Stimulated activated CD4-positive, alpha-beta T cell treated with anti-CD3 and anti-CD28 coated beads, TNF-alpha, amount 100 ng/mL, for 4 hours (primary cell): ENCODE results near the gene BAMBI.

ENCODE experiments used
- DNase-seq, 3 experiments: peaks; one replicate each; pipeline ENCODE4 v3.0.0-alpha.2; 2020; ENCODE audit warnings: low read depth in 3 of 3

BAMBI gene

DNA sequence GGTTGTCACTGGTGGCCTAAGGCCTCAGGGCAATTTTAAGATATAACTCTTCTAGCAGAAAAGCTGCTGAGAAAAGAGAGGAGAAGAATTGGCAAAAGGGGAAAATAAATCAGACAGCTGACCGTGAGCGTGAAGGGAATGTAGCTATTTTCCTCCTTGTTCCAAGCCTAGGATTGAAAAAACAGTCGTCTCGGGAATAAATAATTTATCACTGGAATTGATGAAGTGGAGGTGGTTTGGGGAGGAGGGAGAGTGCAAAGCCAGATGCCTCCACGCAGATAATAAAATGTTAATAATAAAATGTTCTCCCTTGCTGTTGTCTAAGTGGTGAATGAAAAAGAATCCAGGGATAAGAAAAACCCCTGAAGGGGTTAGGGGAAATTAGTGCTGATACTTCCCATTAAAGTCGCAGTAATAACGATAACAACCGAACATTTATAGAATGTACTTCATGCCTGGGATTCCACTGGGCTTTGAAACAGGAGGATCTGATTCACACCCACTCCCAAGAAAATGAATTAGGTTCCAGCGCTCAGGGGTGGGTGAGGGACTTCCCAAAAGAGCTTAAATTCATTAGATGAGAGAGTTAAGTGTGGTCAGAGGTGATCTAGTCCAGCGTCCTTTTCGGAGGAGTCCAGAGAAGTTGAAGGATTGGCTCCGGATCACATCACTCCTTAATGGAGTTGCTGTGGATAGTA, 27.3 kb downstream of the BAMBI start:
- no peak for DNase-seq

DNA sequence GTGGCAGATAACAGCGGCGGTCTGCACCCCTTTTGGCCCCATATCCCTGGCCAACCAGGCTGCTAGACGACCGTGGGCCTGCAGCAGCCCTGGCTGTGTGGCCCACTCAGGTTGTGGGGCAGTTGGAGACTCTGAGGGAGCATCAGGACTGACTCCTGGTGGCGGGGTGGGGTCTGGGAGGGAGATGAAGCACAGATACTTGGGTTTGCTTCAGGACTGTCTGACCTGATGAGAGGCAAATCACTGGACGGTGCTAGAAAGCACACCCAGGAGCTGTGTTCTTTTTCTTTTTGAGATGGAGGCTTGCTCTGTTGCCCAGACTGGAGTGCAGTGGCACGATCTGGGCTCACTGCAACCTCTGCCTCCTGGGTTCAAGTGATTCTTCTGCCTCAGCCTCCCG, 28.2 kb downstream of the BAMBI start:
- no peak for DNase-seq

DNA sequence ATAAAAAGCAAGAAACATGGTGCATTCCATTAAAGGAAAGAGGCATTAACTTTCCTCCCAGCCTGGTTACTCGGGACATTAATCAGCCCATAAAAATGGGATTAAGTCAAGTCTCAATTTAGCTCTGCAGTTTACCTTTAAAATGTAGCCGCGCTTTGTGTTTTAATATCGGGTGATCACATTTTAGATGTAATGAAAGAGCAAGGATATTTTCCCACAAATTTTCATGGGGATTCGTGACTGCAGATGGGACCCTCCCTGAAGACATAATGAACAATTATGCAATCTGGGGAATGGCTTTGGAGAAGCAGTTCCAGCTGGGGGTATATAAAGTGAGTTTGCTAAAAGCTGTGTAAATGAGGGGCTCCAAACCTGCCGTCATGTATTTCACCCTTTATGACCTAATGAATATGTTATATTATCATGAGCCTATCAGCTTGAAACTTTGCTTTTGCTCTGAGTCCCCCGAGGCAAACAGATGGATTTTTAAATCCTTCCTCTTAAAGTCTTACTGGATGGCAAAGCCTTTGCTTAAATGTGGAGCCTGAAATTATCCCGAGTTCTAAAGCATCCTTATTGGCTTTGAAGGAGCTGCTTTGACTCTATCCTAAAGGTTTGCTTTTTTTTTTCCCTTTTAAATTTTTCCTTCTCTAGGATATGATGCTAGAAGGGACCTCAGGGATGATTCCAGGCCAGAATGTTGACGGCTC, 31.8 kb downstream of the BAMBI start:
- no peak for DNase-seq

DNA sequence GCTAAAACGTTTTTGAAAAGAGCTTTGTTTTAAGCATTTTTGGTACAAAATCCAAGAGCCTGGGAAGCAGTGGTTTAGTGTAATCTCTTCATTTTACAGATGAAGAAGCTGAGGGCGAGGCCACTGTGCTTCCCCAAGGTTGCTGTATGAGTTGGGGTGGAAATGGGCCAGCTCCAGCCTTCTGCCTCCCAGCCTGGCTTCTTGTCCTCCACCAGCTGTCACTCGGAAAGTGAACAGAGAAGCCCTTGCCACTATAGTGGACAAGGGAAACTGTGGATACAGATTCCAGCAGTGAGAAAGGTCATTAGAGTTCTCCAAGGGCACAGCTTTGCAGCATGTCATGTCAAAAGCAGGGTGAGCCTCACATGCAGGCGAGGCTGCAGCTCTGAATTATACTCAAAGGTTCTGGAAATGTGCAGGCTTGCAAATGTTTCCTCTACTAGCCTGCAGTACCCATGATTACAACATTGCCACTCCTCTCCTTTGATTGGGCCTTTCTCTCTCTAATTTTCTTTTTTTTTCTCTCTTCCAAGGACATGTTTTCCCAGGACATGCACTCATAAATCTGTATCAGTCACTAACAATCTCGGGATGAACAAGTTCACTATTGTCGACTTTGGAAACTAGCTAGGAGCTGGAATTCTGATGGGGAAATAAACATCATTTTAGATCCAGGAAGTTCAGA, 33.0 kb downstream of the BAMBI start:
- DNase-seq, result no peak

DNA sequence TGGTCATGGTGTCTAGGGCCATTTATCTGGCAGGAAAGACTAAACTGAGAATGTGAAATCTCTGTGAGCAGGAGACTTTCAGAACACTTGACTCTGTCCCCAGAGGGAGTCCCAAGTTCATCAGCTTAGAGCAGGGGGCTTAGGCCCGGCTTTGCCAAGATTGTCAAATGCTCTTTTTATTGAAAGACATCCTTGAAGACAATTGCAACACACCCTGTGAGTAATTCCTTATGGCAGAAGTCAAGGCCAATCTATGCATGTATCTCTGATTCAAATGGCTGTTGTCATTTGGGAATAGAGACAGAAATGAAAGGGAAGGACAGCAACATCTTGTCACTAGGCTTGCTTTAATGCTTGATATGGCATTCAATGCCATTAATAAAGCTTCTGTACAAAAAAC, 33.7 kb downstream of the BAMBI start:
- no peak for DNase-seq

DNA sequence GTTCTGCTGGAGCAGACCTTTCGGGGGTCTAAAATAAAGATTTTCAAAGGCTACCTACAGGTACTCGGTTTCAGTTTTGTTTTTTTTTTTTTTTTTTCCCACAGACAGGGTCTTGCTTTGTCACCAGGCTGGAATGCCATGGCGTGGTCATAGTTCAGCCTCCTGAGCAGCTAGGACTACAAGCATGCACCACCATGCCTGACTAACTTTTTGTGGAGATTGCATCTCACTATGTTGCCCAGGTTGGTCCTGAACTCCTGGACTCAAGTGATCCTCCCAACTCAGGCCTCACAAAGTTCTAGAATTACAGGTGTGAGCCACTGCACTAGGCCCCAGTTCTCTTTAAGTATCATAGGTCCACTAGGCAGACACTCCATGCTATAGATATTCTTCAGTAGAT, 34.5 kb downstream of the BAMBI start:
- no peak for DNase-seq

DNA sequence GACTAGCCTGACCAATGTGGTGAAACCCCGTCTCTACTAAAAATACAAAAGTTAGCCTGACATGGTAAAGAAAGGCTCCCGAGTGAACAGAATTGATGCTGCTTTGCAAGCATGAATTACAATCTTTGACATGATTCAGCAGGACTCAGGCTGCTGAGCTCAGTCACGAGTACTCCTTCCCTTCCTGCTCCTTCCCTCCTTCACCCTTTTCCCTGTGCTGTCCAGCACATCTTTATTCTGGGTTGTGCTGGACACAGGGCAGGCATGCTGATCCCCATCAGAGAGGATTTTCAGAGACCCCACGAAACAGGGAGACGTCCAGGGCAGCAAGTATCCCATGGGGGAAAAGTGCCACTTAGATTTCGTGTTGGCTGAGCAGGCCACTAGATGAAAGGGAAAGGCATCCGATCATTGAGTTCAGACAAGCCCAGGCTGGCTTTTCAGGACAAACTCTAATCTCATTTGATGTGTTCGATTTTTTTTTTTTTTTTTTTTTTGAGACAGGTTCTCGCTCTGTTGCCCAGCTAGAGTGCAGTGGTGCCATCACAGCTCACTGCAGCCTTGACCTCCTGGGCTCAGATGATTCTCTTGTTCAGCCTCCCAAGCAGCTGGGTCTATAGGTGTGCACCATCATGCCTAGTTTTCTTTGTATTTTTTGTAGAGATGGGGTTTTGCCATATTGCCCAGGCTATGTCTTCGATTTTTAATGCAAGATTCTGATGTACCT, 36.5 kb downstream of the BAMBI start:
- DNase-seq, result no peak

DNA sequence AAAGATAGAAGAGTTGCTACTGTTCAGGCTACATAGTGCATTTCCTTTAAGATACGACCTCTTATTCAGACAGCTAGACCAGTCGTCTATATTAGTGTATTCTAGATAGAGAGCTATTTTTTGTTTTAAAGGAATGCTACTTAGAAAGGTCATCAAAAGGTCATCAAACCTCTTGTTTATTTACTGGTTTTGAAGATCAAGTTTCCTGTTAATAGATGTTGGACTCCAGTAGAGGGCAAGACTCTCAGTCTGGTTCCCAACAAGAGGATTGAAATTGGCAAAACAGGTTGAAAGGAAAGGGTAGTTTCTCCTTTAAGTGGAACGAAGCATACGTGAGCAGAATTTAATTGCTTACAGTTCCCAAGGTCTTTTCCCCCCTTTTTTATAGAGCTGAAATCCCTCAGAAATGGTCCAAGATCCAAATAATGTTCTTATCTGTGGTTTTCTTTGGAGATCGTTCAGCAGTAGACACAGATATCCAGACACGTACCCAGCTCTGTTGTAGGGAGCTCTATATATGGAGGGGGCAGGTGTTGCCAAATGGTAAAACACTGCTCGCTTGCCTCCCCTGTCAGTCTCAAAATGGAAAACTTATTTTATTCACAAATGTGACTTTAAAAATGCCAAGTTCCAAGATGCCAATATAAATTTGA, 37.2 kb downstream of the BAMBI start:
- no peak for DNase-seq

DNA sequence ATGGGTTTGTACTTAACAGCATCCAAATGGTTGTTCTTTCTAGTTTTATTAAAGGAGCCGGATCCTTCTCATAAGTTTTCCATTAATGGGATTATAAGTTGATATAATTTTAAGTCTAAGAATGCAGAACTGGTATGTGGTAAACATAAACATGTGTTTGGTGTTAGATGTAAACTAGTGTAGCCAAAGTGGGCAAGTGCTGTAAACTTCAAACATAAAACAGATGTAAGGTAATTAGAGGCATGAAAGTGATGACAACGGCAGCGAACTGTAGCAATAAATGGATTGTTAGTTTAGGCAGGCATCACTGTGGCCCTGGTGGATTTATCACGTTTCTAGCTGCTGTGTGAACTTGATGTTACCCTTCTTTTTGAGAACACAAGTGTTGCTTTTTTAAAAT, 37.9 kb downstream of the BAMBI start:
- DNase-seq, result no peak

DNA sequence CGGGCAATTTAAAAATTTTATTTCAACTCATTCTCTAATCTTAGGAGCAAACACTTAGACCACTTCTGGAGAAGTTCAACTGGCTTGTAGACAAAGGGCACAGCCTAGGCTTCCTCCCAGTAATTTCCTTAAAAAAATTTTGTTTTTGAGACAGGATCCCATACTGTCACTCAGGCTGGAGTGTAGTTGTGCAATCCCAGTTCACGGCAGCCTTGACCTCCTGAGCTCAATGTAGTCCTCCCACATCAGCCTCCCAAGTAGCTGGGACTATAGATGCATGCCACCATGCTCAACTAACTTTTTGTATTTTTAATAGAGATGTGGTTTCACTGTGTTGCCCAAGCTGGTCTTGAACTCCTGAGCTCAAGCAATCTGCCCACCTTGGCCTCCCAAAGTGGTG, 38.4 kb downstream of the BAMBI start:
- no peak for DNase-seq

DNA sequence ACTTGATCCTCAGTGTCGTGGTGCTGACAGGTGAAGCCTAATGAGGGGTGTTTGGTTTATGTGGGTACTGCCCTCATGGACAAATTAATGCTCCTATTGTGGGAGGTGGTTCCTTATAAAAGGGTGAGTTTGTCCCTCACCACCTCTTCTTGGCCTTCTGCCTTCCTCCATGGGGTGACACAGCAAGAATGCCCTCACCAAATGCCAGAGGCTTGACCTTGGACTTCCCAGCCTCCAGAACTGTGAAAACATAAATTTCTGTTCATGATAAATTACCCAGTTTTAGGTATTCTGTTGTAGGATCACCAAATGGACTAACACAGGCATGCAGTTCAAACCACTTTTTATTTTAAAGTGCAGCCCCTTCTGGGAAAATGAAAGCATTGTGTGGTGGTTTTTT, 39.4 kb downstream of the BAMBI start:
- DNase-seq, result no peak

DNA sequence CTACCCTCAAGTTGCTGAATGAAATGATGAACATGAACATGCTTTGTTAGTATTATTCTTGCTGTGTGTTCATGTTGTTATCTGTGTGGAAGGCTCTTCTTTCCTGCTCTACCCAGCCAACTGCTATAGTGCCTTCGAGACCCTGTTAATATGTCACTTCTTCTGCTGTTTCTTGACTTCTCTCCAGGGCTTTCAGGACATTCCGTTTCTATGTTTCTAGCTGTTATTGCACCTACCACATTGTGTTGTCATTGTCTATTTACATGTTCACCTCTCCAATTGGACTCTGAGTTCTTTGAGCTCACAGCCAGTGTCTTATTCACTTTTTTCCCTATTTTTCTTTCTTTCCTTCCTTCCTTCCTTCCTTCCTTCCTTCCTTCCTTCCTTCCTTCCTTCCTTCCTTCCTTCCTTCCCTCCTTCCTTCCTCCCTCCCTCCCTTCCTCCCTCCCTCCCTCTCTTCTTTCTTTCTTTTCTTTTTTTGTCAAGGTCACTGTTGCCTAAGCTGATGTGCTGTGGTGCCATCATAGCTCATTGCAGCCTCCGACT, 40.4 kb downstream of the BAMBI start:
- no peak for DNase-seq

DNA sequence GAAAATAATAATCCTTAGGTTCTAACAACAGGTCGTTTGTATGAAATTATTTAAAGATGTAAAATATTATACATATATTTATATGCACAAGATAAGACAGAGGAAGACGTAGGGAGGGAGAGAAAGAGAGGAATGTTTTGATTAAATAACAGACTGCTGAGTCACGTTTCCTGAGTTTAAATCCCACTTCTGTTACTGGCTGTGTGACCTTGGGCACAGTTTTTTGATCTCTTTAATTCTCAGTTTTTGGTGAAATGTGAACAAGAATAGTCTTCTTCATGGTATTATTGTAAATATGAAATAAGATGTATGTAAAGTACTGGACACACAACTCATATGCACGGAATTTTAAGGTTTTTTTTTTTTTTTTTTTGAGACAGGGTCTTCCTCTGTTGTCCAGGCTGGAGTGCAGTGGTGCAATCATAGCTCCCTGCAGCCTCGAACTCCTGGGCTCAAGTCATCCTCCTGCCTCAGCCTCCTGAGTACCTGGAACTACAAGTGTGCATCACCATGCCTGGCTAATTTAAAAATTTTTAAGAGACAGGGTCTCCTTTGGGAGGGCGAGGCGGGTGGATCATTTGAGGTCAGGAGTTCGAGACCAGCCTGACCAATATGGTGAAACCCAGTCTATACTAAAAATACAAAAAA, 42.6 kb downstream of the BAMBI start:
- no peak for DNase-seq

DNA sequence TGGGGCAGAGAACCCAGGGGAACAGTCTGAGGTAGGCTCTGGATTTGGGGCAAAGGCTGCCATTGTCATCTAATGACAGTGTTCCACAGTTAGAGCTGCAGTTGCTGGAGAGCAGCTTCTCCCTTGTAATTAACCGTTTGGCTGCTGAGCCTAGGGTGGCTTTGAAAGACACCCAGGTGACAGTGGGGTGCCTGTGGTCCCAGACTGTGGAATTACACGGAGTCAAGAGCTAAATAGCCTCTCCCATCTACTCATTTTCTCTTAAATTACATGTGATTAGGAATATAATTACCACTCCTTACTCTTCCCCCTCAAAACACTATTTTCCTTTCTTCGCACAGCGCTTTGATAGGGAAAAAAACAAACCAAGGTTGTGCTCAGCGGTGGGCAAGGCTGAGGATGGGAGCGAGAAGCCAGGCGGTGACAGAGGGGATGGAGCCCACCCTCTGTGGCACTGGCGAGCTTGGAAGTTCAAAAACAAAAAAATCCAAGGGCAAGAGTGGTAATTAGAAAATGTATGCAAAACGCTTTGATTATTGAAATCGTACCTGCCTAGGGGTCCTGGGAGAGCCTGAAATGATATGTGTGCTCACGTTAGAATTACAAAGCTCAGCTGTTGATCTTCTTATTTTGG, 44.1 kb downstream of the BAMBI start:
- DNase-seq, result no peak

DNA sequence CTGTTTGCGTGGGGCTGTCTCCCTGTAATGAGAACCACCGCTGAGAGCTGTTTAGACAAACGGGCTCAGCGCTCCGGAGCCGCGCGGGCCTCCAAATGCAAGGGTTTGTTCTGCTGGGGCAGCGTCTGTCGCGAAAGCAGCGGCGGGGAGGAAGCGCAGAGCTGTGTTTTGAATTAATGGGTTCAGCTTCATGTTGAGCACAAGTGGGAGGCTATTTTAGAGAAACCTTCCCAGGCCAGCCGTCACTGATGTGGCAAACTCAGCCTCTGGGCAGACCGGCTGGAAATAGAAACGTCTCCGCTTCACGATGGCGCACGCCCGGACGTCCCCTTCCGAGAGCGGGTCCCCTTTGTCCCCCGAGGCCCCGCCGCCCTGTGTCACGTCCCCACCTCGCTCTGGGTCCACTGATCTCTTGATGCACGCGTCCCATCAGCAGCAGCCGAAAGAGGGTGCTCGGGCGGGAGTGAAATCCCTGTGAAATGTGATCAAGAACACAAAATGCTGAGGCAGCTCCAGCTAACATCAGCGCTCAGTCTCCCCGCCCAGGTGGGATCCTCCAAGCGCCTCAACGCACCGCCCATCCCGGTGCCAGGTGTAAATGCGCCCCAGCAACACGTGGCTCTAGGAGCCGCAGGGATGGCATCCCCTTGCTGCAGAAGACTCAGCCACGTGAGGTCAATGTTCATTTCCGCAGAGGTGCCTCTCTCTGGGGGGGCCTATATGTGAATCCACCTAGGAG, 44.9 kb downstream of the BAMBI start:
- no peak for DNase-seq

DNA sequence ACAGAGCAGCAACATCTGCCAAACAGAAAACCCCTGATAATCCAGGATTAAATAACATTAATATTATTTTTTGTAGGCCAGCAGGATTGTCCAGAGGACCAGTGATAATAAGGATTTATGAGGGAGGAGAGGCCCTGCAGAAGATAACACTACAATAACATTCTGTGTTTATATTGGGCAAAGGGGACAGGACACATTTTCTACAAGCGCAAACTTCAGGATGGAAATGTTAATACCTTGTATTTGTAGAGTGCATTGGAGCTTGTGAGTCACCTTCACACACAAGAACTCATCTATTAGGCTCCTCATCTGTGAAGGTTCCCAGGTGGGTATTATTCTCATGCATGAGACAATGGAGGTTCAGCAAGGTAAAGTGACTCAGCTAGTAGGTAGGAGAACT, 51.0 kb downstream of the BAMBI start:
- no peak for DNase-seq

DNA sequence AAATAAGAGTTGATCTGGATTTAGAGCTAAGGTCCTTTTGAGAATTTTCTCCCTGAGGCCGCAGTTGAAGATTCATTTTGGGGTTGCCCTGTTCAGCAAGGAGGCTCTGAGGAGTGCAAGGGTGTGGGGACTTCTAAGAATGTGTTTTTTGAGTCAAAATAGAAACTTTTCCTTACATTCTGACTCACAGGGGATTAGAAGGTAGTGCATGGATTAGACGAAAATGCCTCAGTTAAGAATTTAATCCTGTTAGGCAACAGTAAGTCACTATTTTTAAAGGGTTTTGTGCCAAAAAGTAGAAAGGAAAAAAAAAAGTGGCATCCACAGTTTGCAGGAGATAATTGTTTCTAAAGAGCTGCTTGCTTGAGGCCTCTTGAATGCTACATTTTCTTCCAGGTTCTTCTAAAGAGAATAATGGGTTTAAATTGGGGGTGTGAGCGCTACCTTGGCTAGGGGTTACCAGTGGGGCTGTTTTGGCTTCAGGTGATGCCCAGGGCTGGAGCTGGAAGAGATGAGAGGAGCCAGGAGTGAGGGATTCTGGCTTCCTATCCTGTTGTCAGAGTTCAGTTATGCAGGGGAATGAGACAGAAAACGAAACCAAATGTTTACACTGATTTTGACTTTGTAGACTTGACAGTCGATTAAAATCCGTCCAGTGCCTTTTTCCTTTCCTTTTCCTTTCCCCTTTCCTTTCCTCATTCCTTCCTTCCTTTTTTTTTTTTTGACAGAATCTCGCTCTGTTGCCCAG, 52.9 kb downstream of the BAMBI start:
- DNase-seq, result no peak

DNA sequence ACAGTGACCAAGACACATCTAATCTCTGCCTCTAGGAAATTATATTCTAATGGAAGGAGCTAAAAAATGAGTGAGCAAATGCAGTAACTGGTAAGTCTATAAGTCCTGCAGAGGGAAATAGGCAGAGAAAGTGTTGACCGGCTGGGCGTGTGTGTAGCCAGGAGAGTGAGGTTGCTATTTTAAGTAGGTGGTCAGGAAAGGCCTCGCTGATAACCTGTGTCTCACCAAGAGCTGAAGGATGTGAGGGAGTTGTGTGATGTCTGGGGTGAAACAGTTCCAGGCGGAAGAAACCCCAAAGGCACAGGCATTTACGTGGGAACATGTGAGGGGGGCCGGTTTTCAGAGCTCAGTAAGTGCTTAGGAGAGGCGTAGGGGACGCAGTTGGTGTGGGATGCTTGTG, 54.8 kb downstream of the BAMBI start:
- no peak for DNase-seq
